H1 (cell line): Measurements from ENCODE around the gene NOS1AP. TPM values are rescaled to one million over a fixed set of nuclear protein-coding genes. Genes with fewer than 3 reads are reported as not detected.

Experiments used
- CTCF ChIA-PET: fragments of 300-600 bp; sonication (Branson Sonifier 250); formaldehyde crosslinking; loops from one replicate; lab custom pipeline; 2021; ENCODE audit not compliant: partially characterized antibody; lab: Charles Lee
- POLR2A ChIA-PET: fragments of 300-600 bp; sonication (Branson Sonifier 250); formaldehyde crosslinking; loops from one replicate; lab custom pipeline; 2021; ENCODE audit warnings: inconsistent platforms; ENCODE audit not compliant: partially characterized antibody; lab: Charles Lee
- DNase-seq, 2 experiments: peaks; one replicate each; pipeline versions ENCODE4 v3.0.0 to v3.0.0-alpha.2; 2010 to 2022; ENCODE audit warnings: low spot score in 2 of 2, low read depth in 1 of 2, mixed read lengths in 1 of 2
- FAIRE-seq: peaks from 2 replicates; lab custom pipeline; 2011; peaks lifted over from hg19 to GRCh38; lab: Jason Lieb, UNC
- H2AFZ ChIP-seq: 2 replicates; pipeline ENCODE4 v1.8.1; 2012; ENCODE audit warnings: low read length, inconsistent platforms
- H2AK5ac ChIP-seq: 2 replicates; pipeline ENCODE4 v1.6.1; 2013; ENCODE audit warnings: low read depth, low read length
- H2BK120ac ChIP-seq: replicated peaks from 2 replicates; pipeline ENCODE3; 2013; ENCODE audit warnings: low read depth, low read length, inconsistent platforms
- H2BK12ac ChIP-seq: 2 replicates; pipeline ENCODE4 v1.6.1; 2013; ENCODE audit warnings: low read depth, low read length
- H2BK15ac ChIP-seq: 2 replicates; pipeline ENCODE4 v1.6.1; 2013; ENCODE audit warnings: low read length
- H2BK20ac ChIP-seq: 2 replicates; pipeline ENCODE4 v1.6.1; 2013; ENCODE audit warnings: low read length
- H2BK5ac ChIP-seq: 2 replicates; pipeline ENCODE4 v1.6.1; 2013; ENCODE audit warnings: low read depth, low read length
- H3K14ac ChIP-seq: 2 replicates; pipeline ENCODE4 v1.6.1; 2013; ENCODE audit warnings: inconsistent platforms; ENCODE audit not compliant: insufficient read length
- H3K18ac ChIP-seq: 2 replicates; pipeline ENCODE4 v1.6.1; 2013; ENCODE audit warnings: low read length; ENCODE audit errors: extremely low read depth
- H3K23ac ChIP-seq: 2 replicates; pipeline ENCODE4 v1.6.1; 2013; ENCODE audit warnings: inconsistent platforms; ENCODE audit not compliant: insufficient read length
- H3K23me2 ChIP-seq: 2 replicates; pipeline ENCODE4 v1.6.1; 2013; ENCODE audit warnings: low read depth, low read length
- H3K27ac ChIP-seq: 2 replicates; pipeline ENCODE4 v1.6.1; 2011; ENCODE audit warnings: low read depth, low read length, inconsistent platforms
- H3K27me3 ChIP-seq, 4 experiments: replicated peaks in 1 of 4; 1 replicate in 1 of 4; 2 replicates in 3 of 4; pipeline versions ENCODE4 v1.6.1 to v1.8.1; 2011 to 2013; ENCODE audit warnings: low read length in 3 of 4, mild to moderate bottlenecking in 3 of 4, inconsistent platforms in 2 of 4, mixed read lengths in 2 of 4, moderate library complexity in 1 of 4; ENCODE audit not compliant: control insufficient read depth in 3 of 4, insufficient read depth in 3 of 4; ENCODE audit errors: extremely low read depth in 1 of 4
- H3K36me3 ChIP-seq, 4 experiments: 2 replicates each; pipeline versions ENCODE4 v1.6.1 to v1.8.1; 2011 to 2013; ENCODE audit warnings: mild to moderate bottlenecking in 4 of 4, low read length in 3 of 4, moderate library complexity in 2 of 4, control low read depth in 1 of 4, inconsistent platforms in 1 of 4; ENCODE audit not compliant: insufficient read depth in 4 of 4, control insufficient read depth in 2 of 4
- H3K4ac ChIP-seq: replicated peaks from 2 replicates; pipeline ENCODE3; 2013; ENCODE audit warnings: low read length, low read depth, mixed read lengths, inconsistent platforms; ENCODE audit not compliant: insufficient read length
- H3K4me1 ChIP-seq, 4 experiments: replicated peaks in 1 of 4; 1 replicate in 1 of 4; 2 replicates in 3 of 4; pipeline versions ENCODE4 v1.6.1 to v1.8.1; 2011 to 2013; ENCODE audit warnings: low read length in 3 of 4, inconsistent platforms in 2 of 4, mixed read lengths in 1 of 4; ENCODE audit not compliant: insufficient read depth in 4 of 4, control insufficient read depth in 3 of 4
- H3K4me2 ChIP-seq, 2 experiments: 2 replicates each; pipeline versions ENCODE4 v1.6.1 to v1.8.1; 2011 to 2013; ENCODE audit warnings: low read depth in 2 of 2, low read length in 2 of 2, control low read depth in 1 of 2, inconsistent platforms in 1 of 2, mild to moderate bottlenecking in 1 of 2; ENCODE audit not compliant: insufficient read depth in 1 of 2
- H3K4me3 ChIP-seq, 4 experiments: fragments of 200-600, 300-600 bp in 1 of 4; sonication (generic), shearing (Covaris generic), sonication (Bioruptor Twin) in 1 of 4; 2 replicates each; pipeline versions ENCODE4 v1.5.1 to v1.8.1; 2011 to 2016; ENCODE audit warnings: low read length in 4 of 4, low read depth in 3 of 4, control low read depth in 2 of 4, inconsistent platforms in 2 of 4, mild to moderate bottlenecking in 2 of 4, mixed read lengths in 1 of 4, moderate library complexity in 1 of 4; ENCODE audit not compliant: insufficient read depth in 2 of 4; ENCODE audit errors: extremely low read depth in 1 of 4
- H3K56ac ChIP-seq: replicated peaks from 2 replicates; pipeline ENCODE3; 2013; ENCODE audit warnings: low read depth, mild to moderate bottlenecking, mixed read lengths, low read length, inconsistent platforms; ENCODE audit not compliant: insufficient read length
- H3K79me1 ChIP-seq: 2 replicates; pipeline ENCODE4 v1.6.1; 2013; ENCODE audit warnings: low read depth, low read length, control low read depth
- H3K79me2 ChIP-seq, 2 experiments: 2 replicates each; pipeline versions ENCODE4 v1.6.1 to v1.8.1; 2012 to 2013; ENCODE audit warnings: low read length in 2 of 2, mild to moderate bottlenecking in 2 of 2, inconsistent platforms in 1 of 2; ENCODE audit not compliant: insufficient read depth in 2 of 2, control insufficient read depth in 1 of 2
- H3K9ac ChIP-seq, 4 experiments: replicated peaks in 1 of 4; 1 replicate in 1 of 4; 2 replicates in 3 of 4; pipeline versions ENCODE4 v1.6.1 to v1.8.1; 2011 to 2013; ENCODE audit warnings: low read depth in 3 of 4, low read length in 3 of 4, control low read depth in 2 of 4, mild to moderate bottlenecking in 2 of 4, moderate library complexity in 2 of 4, inconsistent platforms in 1 of 4; ENCODE audit errors: extremely low read depth in 1 of 4
- H3K9me3 ChIP-seq, 2 experiments: 2 replicates each; pipeline versions ENCODE4 v1.6.1 to v1.8.1; 2012 to 2013; ENCODE audit warnings: mild to moderate bottlenecking in 2 of 2, moderate library complexity in 2 of 2, control low read depth in 1 of 2, inconsistent platforms in 1 of 2, low read depth in 1 of 2, low read length in 1 of 2, mixed read lengths in 1 of 2; ENCODE audit not compliant: insufficient read depth in 2 of 2
- H4K20me1 ChIP-seq, 2 experiments: replicated peaks in 1 of 2; 2 replicates each; pipeline versions ENCODE3 to v1.8.1; 2011 to 2013; ENCODE audit warnings: inconsistent platforms in 2 of 2, low read length in 2 of 2, mild to moderate bottlenecking in 1 of 2; ENCODE audit not compliant: insufficient read depth in 2 of 2, control insufficient read depth in 1 of 2
- H4K5ac ChIP-seq: 2 replicates; pipeline ENCODE4 v1.6.1; 2013; ENCODE audit warnings: low read length, low read depth, mixed read lengths, inconsistent platforms; ENCODE audit not compliant: insufficient read length
- H4K8ac ChIP-seq: 2 replicates; pipeline ENCODE4 v1.8.0; 2013; ENCODE audit warnings: mild to moderate bottlenecking, moderate library complexity, low read length, inconsistent platforms; ENCODE audit not compliant: insufficient read depth; ENCODE audit errors: extremely low read depth
- H4K91ac ChIP-seq: replicated peaks from 2 replicates; pipeline ENCODE3; 2013; ENCODE audit warnings: low read length, mixed read lengths, inconsistent platforms; ENCODE audit not compliant: insufficient read length
- BCL11A ChIP-seq, 2 experiments: IDR thresholded peaks; one replicate each; pipeline ENCODE4 v1.6.1; 2011; ENCODE audit warnings: low read depth in 2 of 2, low read length in 2 of 2, mild to moderate bottlenecking in 2 of 2
- CBX8 ChIP-seq: fragments of 300-800, 300-1000 bp; sonication (generic); IDR thresholded peaks from 2 replicates; pipeline ENCODE4 v1.7.1; 2016; ENCODE audit warnings: low read depth, low read length, borderline replicate concordance
- HDAC2 ChIP-seq, 2 experiments: fragments of 300-600 bp in 1 of 2; sonication (generic) in 1 of 2; IDR thresholded peaks; 2 replicates each; pipeline ENCODE4 v1.6.1; 2011 to 2012; ENCODE audit warnings: low read depth in 2 of 2, low read length in 2 of 2, mild to moderate bottlenecking in 2 of 2, moderate library complexity in 2 of 2, borderline replicate concordance in 1 of 2, inconsistent platforms in 1 of 2
- PHF8 ChIP-seq: fragments of 200-600 bp; sonication (generic); conservative IDR thresholded peaks from 2 replicates; pipeline ENCODE4 v1.7.1; 2012; ENCODE audit warnings: low read depth, mild to moderate bottlenecking, inconsistent platforms, low read length, moderate library complexity
- WGBS, 2 experiments: shearing (Covaris generic) in 1 of 2; methylation state at CpG; one replicate each; pipeline versions ENCODE4 v1.1.6 to v1.1.7; 2013 to 2015; ENCODE audit warnings: low lambda C conversion rate in 2 of 2, mixed read lengths in 2 of 2, inconsistent platforms in 1 of 2, low coverage in 1 of 2, missing lambda C conversion rate in 1 of 2; ENCODE audit not compliant: insufficient replicate concordance in 2 of 2, insufficient coverage in 1 of 2, insufficient read length in 1 of 2; ENCODE audit errors: extremely low coverage in 1 of 2, missing lambda C conversion rate in 1 of 2; 5-methylcytosine and 5-hydroxymethylcytosine counted together
- polyA plus RNA-seq, 7 experiments: library from polyadenylated mRNA; depleted of rRNA in 3 of 7; stranded (reverse) in 5 of 7; unstranded in 2 of 7; fragments of >200 nt in 5 of 7; fragments of 200-250 nt in 2 of 7; gene quantifications; 1 replicate in 5 of 7; 2 replicates in 1 of 7; 4 replicates in 1 of 7; pipeline versions ENCODE4 v1.2.1 to v1.2.3, GENCODE V29; 2011 to 2013; ENCODE audit warnings: missing spikeins in 2 of 7, mixed read lengths in 2 of 7
- total RNA-seq: library from RNA; stranded (reverse); fragmentation: NEBNext Ultra II Directional; extraction: Animal tissue kit (Norgen Biotek cat#: 25700); gene quantifications from 2 replicates; pipeline ENCODE4 v1.2.1, GENCODE V29; 2021

NOS1AP gene
- total and polyA plus RNA-seq, 2 of the 8 experiments (the other 6 are each of a cell fraction or from before 2014, with no cell fraction given) = 2.4 to 12.1 TPM

DNA sequence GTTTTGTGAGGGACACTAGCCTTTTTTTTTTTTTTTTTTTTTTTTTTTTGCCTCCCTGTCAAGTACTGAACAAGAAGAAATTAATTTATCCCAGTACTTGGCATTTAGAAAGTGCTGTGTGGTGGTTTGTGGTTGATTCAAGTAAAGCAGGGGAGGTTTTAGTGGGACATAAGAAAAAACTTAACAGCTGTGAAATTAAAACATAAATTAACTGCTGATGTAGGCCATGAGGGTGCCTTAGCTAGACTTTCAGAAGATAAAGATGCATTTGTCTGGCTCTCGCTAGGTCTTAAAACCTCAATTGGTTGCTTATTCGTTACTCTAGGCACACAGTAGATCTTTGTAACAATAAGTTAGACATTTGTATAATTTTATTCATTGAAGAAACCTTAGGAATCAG, 254.9 kb downstream of the NOS1AP start:
- no peaks in the 10 kb centered on the region for H3K9me3 ChIP-seq
- POLR2A ChIA-PET = no interaction called here

More for the DNA sequence above, 254.9 kb downstream of the NOS1AP start:
- Histone ChIP-seq H4K91ac (no peak overlapping the region), H4K5ac (no peak overlapping the region), H2BK20ac (no peak overlapping the region), H3K14ac (no peak overlapping the region), H3K36me3 (no peaks in the 10 kb centered on the region), H3K4me2 (no peak overlapping the region), H3K27ac (no peak overlapping the region), H3K23ac (no peak overlapping the region), H4K8ac (no peak overlapping the region), H3K27me3 (no peaks in the 10 kb centered on the region), H3K79me1 (no peaks in the 10 kb centered on the region), H3K79me2 (no peaks in the 10 kb centered on the region), H4K20me1 (no peaks in the 10 kb centered on the region), H2AFZ (no peak overlapping the region), H3K18ac (no peak overlapping the region), H3K23me2 (no peaks in the 10 kb centered on the region), H3K4me1 (no peaks in the 10 kb centered on the region), H2BK120ac (no peak overlapping the region), H3K4ac (no peak overlapping the region), H2AK5ac (no peak overlapping the region), H3K9ac (no peak overlapping the region), H2BK12ac (no peak overlapping the region), H3K56ac (no peak overlapping the region), H2BK15ac (no peak overlapping the region), H3K4me3 (no peak overlapping the region), H2BK5ac (no peak overlapping the region)
- WGBS, 2 experiments = 83% methylated on average over 2 of the region's 2 CpGs; no CpG with 5 or more reads in 1 of the 2 experiments
- CTCF ChIA-PET = interaction anchor here (0.9 to 1.5 kb wide), 3 partner anchors 32 to 268 kb away, joined by 3 to 4 read pairs (median 3); no protein-coding TSS in a partner anchor
- no peak for FAIRE-seq
- DNase-seq = no peak
- TF ChIP-seq CBX8 = no peak
- TF ChIP-seq BCL11A (IDR thresholded peaks at IDR 0.05; ENCODE audit: low read depth in 2 of 2, low read length in 2 of 2) = no peak
- TF ChIP-seq PHF8 = no peak
- TF ChIP-seq HDAC2 (IDR thresholded peaks at IDR 0.05; ENCODE audit: borderline replicate concordance in 1 of 2, low read depth in 2 of 2, low read length in 2 of 2) = no peak
